Muscle of arm (tissue), 12 donors: ENCODE data around the gene TTC7B. TPM values are rescaled to one million over a fixed set of nuclear protein-coding genes. Genes with fewer than 3 reads are reported as not detected.

Experiments used
- DNase-seq: peaks from one replicate; pipeline ENCODE4 v3.0.0-alpha.2; 2013
- polyA plus RNA-seq, 12 donors: library from polyadenylated mRNA; unstranded; fragments of 120-200 nt; gene quantifications; one replicate each; pipeline ENCODE4 v1.2.1, GENCODE V29; 2013; ENCODE audit not compliant: insufficient read length in 12 of 12

The TTC7B gene
- polyA plus RNA-seq, 12 donors: 34.0 to 48.5 (median 41.5) TPM; not detected in 1

DNA sequence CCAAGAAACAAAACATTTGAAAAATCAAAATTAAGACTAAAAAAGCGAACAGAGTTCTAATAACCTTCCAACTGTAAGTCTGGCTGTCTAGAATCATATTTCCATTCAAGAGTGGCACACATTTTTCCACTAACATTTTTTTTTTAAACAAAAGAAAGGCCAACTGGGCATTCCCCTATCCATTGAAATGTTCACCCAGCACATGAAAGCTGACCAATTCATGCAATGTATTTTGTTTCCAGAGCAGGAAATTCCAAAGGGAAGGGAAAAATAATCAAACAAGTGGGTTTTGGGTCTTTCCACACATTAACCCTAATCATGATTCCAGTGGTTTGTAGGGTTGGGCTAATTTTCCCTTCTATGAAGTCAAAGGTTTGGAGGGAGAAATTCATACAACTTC, 212.9 kb downstream of the TTC7B start:
- DNase-seq: no peak

DNA sequence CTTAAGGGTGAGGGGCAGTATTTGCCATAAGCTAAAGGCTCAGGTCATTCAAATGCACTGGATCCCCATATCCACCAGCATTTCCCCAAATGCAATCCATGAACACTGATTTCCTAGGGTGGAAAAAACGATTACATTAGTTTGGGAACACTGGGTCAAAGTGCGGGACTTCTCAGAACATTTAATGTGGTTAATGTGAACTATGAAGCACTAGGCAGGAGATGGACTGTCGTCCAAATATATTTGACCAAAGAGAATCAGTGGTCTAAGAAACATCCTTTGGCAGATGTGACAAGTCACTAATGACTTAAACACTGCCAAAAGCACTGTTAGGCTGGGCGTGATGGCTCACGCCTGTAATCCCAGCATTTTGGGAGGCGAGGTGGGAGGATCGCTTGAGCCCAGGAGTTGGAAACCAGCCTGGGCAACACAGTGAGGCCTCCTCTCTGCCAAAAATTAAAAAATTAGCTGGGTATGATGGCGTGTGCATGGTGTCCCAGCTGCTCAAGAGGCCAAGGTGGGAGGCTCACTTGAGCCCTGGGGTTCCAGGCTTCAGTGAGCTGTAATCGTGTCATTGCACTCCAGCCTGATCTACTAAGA, 214.0 kb downstream of the TTC7B start:
- DNase-seq: no peak

DNA sequence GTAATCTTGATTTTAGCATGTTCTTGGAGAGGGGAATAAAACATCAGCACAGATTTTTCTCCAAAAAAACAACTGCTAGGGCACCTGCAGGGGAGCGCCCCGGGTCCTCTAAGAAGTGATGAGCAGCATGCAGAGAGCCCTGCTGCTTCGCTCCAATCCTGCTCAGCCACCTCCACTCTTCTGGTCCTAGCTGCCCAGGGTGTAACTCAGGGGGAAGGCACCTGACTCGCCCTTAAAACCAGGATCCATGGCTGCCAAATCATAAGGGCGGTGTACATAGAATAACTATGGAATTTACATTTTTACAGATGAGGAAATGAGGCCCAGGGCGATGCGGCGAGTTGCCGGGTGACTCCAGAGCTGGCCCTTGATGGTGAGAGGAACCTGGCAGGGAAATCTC, 214.7 kb downstream of the TTC7B start:
- no peak for DNase-seq

- no peak for DNase-seq
Measured at GRCh38 chr14:90600619-90601018, 215.6 kb downstream of the TTC7B start.

DNA sequence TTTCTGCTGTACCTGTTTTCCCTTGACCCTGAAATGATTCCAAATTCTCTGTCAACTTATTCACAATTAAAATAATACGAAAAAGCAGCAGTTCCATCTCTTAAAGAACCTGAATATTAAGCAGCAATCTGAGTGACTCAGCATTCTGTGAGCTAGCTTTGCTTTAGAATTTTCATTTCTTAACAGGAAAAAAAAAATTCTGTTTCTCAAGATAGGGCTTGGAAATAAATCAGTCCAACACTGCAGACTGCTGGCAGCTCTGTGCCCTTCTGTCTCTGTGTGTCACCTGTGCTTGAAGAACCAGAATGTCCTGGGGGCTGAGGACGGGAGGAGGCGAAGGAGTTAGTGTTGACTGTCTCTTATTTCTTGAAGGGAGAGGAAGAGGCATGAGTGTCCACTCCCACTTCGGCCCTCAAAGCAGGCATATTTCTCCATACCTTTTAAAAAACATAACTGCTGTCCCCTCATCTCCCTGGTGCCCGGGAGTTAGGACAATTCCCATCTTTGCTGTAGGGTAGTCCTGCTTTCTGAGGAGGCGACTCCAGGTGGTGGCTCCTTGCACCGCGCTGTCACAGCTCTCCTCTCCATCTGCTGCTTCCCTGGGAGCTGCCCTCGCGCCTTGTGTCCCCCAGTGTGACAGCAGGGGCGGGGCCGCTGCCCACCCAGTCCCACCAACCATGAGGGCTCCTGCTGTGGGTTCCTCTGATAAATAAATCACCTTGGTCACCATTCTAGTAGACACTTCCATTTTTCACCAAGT, 216.3 kb downstream of the TTC7B start:
- no peak for DNase-seq

DNA sequence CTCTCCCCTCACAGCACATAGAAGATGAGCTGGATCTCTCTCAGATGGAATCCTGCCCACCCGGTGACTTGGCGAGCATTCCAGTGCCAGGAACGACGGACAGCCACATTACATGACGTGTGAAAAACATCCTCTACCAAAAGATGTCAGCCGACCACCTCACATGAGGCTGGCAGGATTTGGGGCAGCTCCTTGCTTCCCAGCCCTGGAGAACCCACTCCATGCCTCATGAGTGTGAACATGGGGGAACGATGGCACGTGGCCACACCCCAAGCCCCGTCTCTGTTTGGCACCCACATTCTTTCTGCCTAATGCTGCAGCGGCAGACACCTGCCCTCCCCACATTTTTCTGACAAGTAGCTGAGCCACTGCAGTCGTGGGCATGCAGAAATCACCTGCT, 216.9 kb downstream of the TTC7B start:
- no peak for DNase-seq

DNA sequence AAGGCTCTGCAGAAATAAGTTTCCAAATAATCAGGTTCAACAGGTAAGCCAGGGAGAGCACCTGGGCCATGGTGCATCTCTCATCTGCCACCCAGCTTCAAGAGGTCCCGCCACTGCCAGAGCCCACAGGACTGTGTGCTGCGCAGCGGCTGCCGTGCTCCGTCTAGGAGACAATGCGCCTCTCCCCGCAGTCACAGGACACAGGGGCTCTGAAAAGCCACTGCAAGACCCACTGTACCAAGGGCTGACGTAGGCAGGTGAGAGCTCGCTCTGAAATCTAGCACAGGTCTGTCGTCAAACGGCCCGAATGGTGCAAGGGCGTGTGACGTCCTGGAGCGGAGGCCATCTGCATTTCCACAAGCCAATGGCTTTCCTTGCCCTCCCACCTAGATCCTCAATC, 218.3 kb downstream of the TTC7B start:
- no peak for DNase-seq

DNA sequence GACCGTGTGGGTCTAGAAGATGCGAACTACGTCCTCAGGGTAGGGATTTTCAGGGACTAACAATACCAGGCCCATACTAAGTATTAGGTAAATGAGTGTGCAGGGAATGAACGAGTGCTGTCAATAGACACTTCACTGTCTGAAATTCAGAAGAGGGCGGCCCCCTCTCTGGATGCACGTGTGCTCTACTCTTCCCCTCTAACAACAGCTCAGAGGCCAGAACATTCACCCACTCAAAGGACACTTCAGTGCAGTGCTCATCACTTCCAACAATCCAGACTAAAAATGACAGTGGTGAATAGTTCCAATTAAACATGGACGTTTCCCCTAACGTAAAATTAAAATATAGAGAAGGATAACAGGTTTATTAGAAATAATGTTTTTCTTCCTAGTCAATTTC, 219.5 kb downstream of the TTC7B start:
- no peak for DNase-seq

DNA sequence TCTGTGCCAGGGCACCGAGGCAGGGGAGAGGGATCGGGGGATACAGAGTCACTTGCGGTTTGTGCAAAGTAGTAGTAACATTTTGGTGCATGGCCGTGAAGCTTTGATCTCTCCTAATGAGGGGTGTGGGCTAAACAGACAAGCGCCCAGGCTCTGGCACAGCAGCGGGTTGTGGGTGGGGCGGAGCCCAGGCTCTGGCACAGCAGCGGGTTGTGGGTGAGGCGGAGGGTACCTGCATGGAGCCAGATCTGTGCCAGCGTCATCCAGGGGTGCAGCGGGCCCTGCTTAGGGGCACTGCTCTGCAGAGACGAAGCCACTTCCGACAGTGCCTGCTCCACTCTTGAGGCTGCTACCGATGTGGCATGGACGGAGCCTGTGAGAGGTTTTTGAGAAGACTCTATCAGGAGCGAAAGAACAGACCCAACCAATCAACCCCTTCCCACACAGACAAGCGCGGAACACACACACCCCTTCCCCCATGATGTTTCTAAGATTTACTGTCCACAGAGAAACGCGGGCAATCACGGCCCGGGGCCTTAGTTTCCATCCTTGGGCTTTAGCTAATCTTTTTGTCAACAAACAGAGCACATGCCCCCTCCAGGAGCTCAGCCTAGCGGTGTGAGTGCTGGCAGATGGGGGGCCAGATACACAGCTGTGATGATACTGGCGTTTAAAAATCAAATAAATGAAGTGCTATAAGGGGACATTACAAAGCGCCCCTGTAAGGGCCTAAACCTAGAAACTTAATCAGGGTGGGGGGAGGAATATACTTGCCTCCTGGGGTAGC, 222.8 kb downstream of the TTC7B start:
- no peak for DNase-seq

- DNase-seq: no peak
Measured at GRCh38 chr14:90592655-90593054, 223.6 kb downstream of the TTC7B start.

DNA sequence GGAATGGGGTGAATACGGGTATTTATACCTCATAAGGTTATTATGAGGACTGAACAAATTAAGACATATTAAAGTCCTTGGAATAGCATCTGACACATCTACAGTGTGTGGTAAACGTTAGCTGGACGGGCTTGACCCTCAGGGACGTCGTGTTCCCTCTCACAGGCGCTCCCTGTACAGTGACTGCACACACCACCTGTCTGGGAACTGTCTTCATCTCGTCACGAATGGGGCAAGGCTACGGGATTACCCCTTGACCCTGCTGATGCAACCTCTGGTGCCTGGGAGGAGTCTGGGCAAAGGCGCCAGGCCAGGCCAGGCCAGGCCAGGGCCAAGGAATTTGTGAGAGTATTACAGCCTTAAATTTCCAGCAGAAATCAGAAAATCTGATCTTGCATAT, 228.3 kb downstream of the TTC7B start:
- DNase-seq: no peak

- DNase-seq: no peak
Measured at GRCh38 chr14:90587252-90587910, 228.8 kb downstream of the TTC7B start.

GRCh38 chr14:90585106-90585505, 231.1 kb downstream of the TTC7B start:
- DNase-seq: no peak

DNA sequence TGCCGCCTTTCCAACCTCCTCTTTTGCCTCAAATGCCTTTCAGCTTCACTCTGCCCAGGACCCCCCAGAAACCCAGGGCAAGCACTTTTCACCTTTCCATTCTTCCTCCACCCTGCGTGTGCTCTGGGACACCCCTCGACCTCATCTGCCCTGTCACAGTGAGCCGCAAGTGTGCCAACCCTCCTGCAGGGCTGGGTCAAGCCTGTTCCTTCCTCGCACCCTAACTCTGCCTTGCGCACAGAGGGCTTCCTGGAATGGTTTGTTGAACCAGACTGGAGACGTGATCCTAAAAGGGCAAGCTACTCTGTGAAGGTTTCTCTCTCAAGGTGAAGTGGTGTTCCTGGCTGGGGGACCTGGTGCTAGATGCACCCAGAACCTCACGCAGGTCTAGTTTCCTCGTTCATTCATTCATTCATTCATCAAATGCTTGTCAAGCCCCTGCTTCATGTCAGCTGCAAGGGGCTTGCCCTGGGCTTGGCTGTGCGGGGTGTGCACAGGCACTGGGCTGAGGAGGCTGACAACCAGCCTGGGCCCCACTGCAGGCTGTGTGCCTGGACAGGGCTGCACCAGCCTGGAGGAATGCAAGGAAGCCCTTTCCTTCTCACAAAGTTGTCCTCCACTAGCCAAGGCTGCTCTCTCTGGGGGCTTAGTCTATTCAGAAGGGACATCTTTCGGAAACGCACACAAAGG, 232.2 kb downstream of the TTC7B start:
- no peak for DNase-seq

GRCh38 chr14:90583427-90583826, 232.8 kb downstream of the TTC7B start:
- DNase-seq: no peak

DNA sequence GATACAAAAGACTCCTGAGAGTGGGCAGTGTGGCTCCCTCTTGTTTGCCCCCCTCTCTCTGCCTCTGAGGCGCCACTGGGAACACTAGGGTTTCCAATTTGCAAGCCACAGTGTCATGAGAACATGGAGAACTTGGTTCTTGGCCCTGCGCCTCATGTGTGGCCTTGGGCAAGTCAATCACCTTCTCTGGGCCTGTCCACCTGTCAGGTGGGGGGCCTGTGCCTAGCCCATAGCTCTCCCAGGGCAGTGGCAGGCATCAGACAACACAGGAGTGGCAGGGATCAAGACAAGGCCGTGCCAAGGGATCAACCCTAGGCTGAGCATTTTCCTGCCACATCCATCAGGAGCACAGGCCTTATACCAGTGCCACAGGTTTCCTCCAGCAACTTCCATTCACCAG, 234.1 kb downstream of the TTC7B start:
- DNase-seq: no peak

GRCh38 chr14:90581745-90582144, 234.5 kb downstream of the TTC7B start:
- DNase-seq: no peak

- DNase-seq: no peak
Measured at GRCh38 chr14:90580377-90581335, 235.6 kb downstream of the TTC7B start.

GRCh38 chr14:90579816-90580215, 236.4 kb downstream of the TTC7B start:
- DNase-seq: no peak

DNA sequence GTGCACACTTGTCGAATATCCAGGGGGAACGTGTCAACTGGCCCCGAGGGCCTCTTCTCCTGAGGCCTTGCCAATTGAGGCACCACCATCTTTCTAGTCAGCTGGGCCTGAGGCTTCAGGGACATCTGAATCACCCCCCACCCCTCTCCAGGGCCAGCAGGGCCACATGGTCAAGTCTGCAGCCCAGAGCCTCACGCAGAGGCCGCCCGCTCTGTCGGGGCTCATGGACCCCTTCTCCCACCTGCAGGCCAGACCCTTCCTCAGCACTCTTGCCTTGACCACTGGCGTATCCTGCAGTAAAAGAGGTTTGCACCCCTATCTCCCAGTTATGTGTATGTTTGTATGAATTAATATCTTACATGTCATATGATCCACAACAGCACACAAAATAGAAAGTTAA, 237.1 kb downstream of the TTC7B start:
- DNase-seq: no peak
